PC-9 (cell line): Measurements from ENCODE around the gene TENT4A. TPM values are rescaled to one million over a fixed set of nuclear protein-coding genes. Genes with fewer than 3 reads are reported as not detected.

Experiments used
- BruUV-seq: library from RNA; stranded (reverse); fragments of 400-500 nt; replicated peaks from 2 replicates; lab custom pipeline; 2021; lab: Mats Ljungman, UMichigan
- CTCF ChIA-PET: fragments of 300-600 bp; sonication (Branson Sonifier 250); formaldehyde crosslinking; loops from one replicate; lab custom pipeline; 2022; ENCODE audit warnings: antibody characterized with exemption; lab: Charles Lee
- POLR2A ChIA-PET: fragments of 300-600 bp; sonication (Branson Sonifier 250); formaldehyde crosslinking; loops from one replicate; lab custom pipeline; 2022; ENCODE audit warnings: antibody characterized with exemption; ENCODE audit not compliant: unreplicated experiment; lab: Charles Lee
- DNase-seq, 2 experiments: peaks; one replicate each; pipeline versions ENCODE4 v3.0.0 to v3.0.0-alpha.2; 2015 to 2022; ENCODE audit warnings: mixed read lengths in 1 of 2
- H2AFZ ChIP-seq: fragments of 200-600 bp; sonication (generic); 2 replicates; pipeline ENCODE4 v1.8.1; 2017; ENCODE audit warnings: antibody characterized with exemption
- H3F3A ChIP-seq: fragments of 200-600 bp; sonication (generic); 2 replicates; pipeline ENCODE4 v1.8.1; 2017; ENCODE audit warnings: antibody characterized with exemption, mild to moderate bottlenecking, low read depth; ENCODE audit not compliant: insufficient read depth
- H3K27ac ChIP-seq: fragments of 200-600 bp; sonication (generic); 2 replicates; pipeline ENCODE4 v1.6.1; 2016; ENCODE audit warnings: mixed run types
- H3K27me3 ChIP-seq: fragments of 200-600 bp; sonication (generic); 2 replicates; pipeline ENCODE4 v1.6.1; 2016; ENCODE audit warnings: low read depth, mixed run types; ENCODE audit not compliant: insufficient read depth
- H3K36me3 ChIP-seq: fragments of 200-600 bp; sonication (generic); 2 replicates; pipeline ENCODE4 v1.6.1; 2016; ENCODE audit warnings: low read depth, mixed run types
- H3K4me1 ChIP-seq: fragments of 200-600 bp; sonication (generic); replicated peaks from 2 replicates; pipeline ENCODE4 v1.6.1; 2016; ENCODE audit warnings: mixed run types; ENCODE audit not compliant: insufficient read depth
- H3K4me2 ChIP-seq: fragments of 200-600 bp; sonication (generic); 2 replicates; pipeline ENCODE4 v1.6.1; 2017; ENCODE audit warnings: mixed run types
- H3K4me3 ChIP-seq: fragments of 200-600 bp; sonication (generic); 2 replicates; pipeline ENCODE4 v1.6.1; 2016; ENCODE audit warnings: mixed run types
- H3K79me2 ChIP-seq: fragments of 200-600 bp; sonication (generic); 2 replicates; pipeline ENCODE4 v1.6.1; 2017; ENCODE audit warnings: low read depth, mixed run types
- H3K9me2 ChIP-seq: fragments of 200-600 bp; sonication (generic); 2 replicates; pipeline ENCODE4 v1.8.1; 2017; ENCODE audit warnings: mild to moderate bottlenecking; ENCODE audit not compliant: insufficient read depth
- H3K9me3 ChIP-seq: fragments of 200-600 bp; sonication (generic); 2 replicates; pipeline ENCODE4 v1.8.1; 2016; ENCODE audit warnings: low read depth; ENCODE audit not compliant: insufficient read depth
- H4K20me1 ChIP-seq: fragments of 200-600 bp; sonication (generic); 2 replicates; pipeline ENCODE4 v1.8.1; 2017; ENCODE audit not compliant: insufficient read depth
- CTCF ChIP-seq: fragments of 200-600 bp; sonication (generic); conservative IDR thresholded peaks from 2 replicates; pipeline ENCODE4 v1.6.1; 2017; ENCODE audit warnings: mixed run types, antibody characterized with exemption, mild to moderate bottlenecking, moderate library complexity
- EZH2 ChIP-seq: fragments of 200-600 bp; sonication (generic); IDR thresholded peaks from 2 replicates; pipeline ENCODE4 v1.8.0; 2017; ENCODE audit warnings: antibody characterized with exemption, low read depth
- intact Hi-C: fragments of 100-400 bp; cut with micrococcal nuclease; formaldehyde crosslinking; loops from one replicate; pipeline ENCODE4 v1.10.0; 2022; ENCODE audit not compliant: unreplicated experiment
- total RNA-seq: library from RNA; stranded (reverse); gene quantifications from 2 replicates; pipeline ENCODE4 v1.2.3, GENCODE V29; 2021

Gene TENT4A
- total RNA-seq, 1 experiment from 2014 or later: 84.8 TPM

- POLR2A ChIA-PET: no interaction called here
- H3F3A ChIP-seq: no peaks in the 10 kb centered on the region; the same call in 1 of the 2 replicates
- no peaks in the 10 kb centered on the region for H3K27me3 ChIP-seq
- BruUV-seq: no TSS peak
- no peak overlapping the region for H3K4me2 ChIP-seq
- no peak overlapping the region for H3K27ac ChIP-seq
- CTCF ChIA-PET: no interaction called here
- H4K20me1 ChIP-seq: peaks cover 39% of the 10 kb centered on the region
- peaks cover 32% of the 10 kb centered on the region for H3K79me2 ChIP-seq
- peaks cover 63% of the 10 kb centered on the region for H3K36me3 ChIP-seq
- TF ChIP-seq CTCF (no peak), EZH2 (no peak)
- intact Hi-C loops: no loop called here
- H3K4me1 ChIP-seq: peaks cover 3% of the 10 kb centered on the region
- no peaks in the 10 kb centered on the region for H3K9me3 ChIP-seq
- no peak overlapping the region for H3K4me3 ChIP-seq
- no peaks in the 10 kb centered on the region for H3K9me2 ChIP-seq
- no peak for DNase-seq
- H2AFZ ChIP-seq: no peak overlapping the region
These were observed 37.1 kb downstream of the TENT4A start for GRCh38 chr5:6750142-6750840.

GRCh38 chr5:6750951-6751685 is 37.9 kb downstream of the TENT4A start:
- no peak for DNase-seq
- Histone ChIP-seq H3K9me3 (no peaks in the 10 kb centered on the region), H3K4me3 (no peak overlapping the region), H3K4me2 (no peak overlapping the region), H3K36me3 (peaks cover 57% of the 10 kb centered on the region), H3K9me2 (no peaks in the 10 kb centered on the region), H4K20me1 (peaks cover 35% of the 10 kb centered on the region), H2AFZ (no peak overlapping the region), H3K27ac (no peak overlapping the region), H3K4me1 (no peaks in the 10 kb centered on the region), H3K27me3 (no peaks in the 10 kb centered on the region), H3F3A (no peaks in the 10 kb centered on the region), H3K79me2 (peaks cover 27% of the 10 kb centered on the region)
- ChIA-PET POLR2A (no interaction called here), CTCF (no interaction called here)
- no TSS peak for BruUV-seq
- no peak for TF ChIP-seq EZH2
- TF ChIP-seq CTCF: no peak
- intact Hi-C loops: no loop called here

- H3K9me2 ChIP-seq: no peaks in the 10 kb centered on the region
- H4K20me1 ChIP-seq: peaks cover 31% of the 10 kb centered on the region
- TF ChIP-seq EZH2 (no peak), CTCF (no peak)
- DNase-seq: no peak
- peaks cover 16% of the 10 kb centered on the region for H3K79me2 ChIP-seq
- H2AFZ ChIP-seq: no peak overlapping the region
- H3K9me3 ChIP-seq: no peaks in the 10 kb centered on the region
- H3K27ac ChIP-seq: no peak overlapping the region
- ChIA-PET POLR2A (no interaction called here), CTCF (no interaction called here)
- no peaks in the 10 kb centered on the region for H3K27me3 ChIP-seq
- 0 out of 2 replicates have a peak, but pooled peaks cover 4% of the 10 kb centered on the region for H3F3A ChIP-seq
- H3K4me1 ChIP-seq: no peaks in the 10 kb centered on the region
- intact Hi-C loops: no loop called here
- H3K4me2 ChIP-seq: no peak overlapping the region
- no peak overlapping the region for H3K4me3 ChIP-seq
- no TSS peak for BruUV-seq
- peaks cover 53% of the 10 kb centered on the region for H3K36me3 ChIP-seq
These were observed 39.0 kb downstream of the TENT4A start for GRCh38 chr5:6752236-6752635.
